ENCODE results near the gene SLC16A8.

Gene SLC16A8

GRCh38 chr22:38078046-38078840 is 5.7 kb downstream of the SLC16A8 start:
- H3K4ac ChIP-seq (ENCODE audit: low read length) = no peak overlapping the region
- H2BK15ac ChIP-seq (ENCODE audit: low read length) = peak overlapping the region; percentile 78
- no peak overlapping the region for H4K8ac ChIP-seq (ENCODE audit: low read depth, low read length)
- no peak overlapping the region for H4K91ac ChIP-seq (ENCODE audit: low read depth, low read length, poor library complexity)
- peak overlapping the region; percentile 75 for H2AK5ac ChIP-seq (ENCODE audit: low read depth, low read length)
- peaks cover 5 to 9% of the 10 kb centered on the region in 2 donors for H3K36me3 ChIP-seq (replicated peaks in 1 of 2; ENCODE audit: control insufficient read depth in 2 of 2, insufficient read depth in 2 of 2, low read length in 2 of 2)
- WGBS, 2 donors (ENCODE audit: extremely low coverage in 2 of 2, insufficient read length in 2 of 2, insufficient replicate concordance in 1 of 2) = no CpG with 5 or more reads among the region's 22 CpGs
- peak overlapping the region; percentile 93 for H3K23ac ChIP-seq (ENCODE audit: low read depth, low read length, poor library complexity)
- H3K27me3 ChIP-seq (ENCODE audit: control insufficient read depth in 3 of 3, insufficient read depth in 3 of 3, low read depth in 1 of 3, low read length in 3 of 3) = peaks cover 0 to 29% (median 7%) of the 10 kb centered on the region in 3 experiments
- peak overlapping the region; percentile 71 for H3K18ac ChIP-seq (ENCODE audit: low read length)
- no peak overlapping the region for H3K4me2 ChIP-seq (ENCODE audit: insufficient read depth, low read length, poor library complexity, severe bottlenecking)
- H2AFZ ChIP-seq (ENCODE audit: low read length) = no peak overlapping the region
- H2BK12ac ChIP-seq (ENCODE audit: low read length) = no peak overlapping the region
- DNase-seq (ENCODE audit: low spot score) = no peak
- no peak overlapping the region for H3K14ac ChIP-seq (ENCODE audit: low read length)
- no peak overlapping the region for H3K27ac ChIP-seq (replicated peaks; ENCODE audit: low read length)
- H3K4me3 ChIP-seq (ENCODE audit: low read length in 2 of 2) = no peak overlapping the region
- no peak overlapping the region for H2BK120ac ChIP-seq (ENCODE audit: low read depth, low read length)
- H2BK5ac ChIP-seq (ENCODE audit: low read length) = no peak overlapping the region
- H3K9me3 ChIP-seq (replicated peaks in 1 of 2; ENCODE audit: control insufficient read depth in 2 of 2, insufficient read depth in 1 of 2, low read depth in 1 of 2, low read length in 2 of 2) = no peaks in the 10 kb centered on the region
- H3K79me1 ChIP-seq (ENCODE audit: low read depth, low read length) = peaks cover 4% of the 10 kb centered on the region
- no peak overlapping the region for H3K9ac ChIP-seq (ENCODE audit: low read depth, low read length, poor library complexity)
- H3K4me1 ChIP-seq (ENCODE audit: control insufficient read depth in 2 of 2, insufficient read depth in 1 of 2, low read depth in 1 of 2, low read length in 2 of 2) = peaks cover 14 to 19% of the 10 kb centered on the region in 2 donors

- Histone ChIP-seq H2AFZ (ENCODE audit: low read length) (no peak overlapping the region), H2BK12ac (ENCODE audit: low read length) (peak overlapping the region; percentile 22), H3K4ac (ENCODE audit: low read length) (no peak overlapping the region), H3K9me3 (replicated peaks in 1 of 2; ENCODE audit: control insufficient read depth in 2 of 2, insufficient read depth in 1 of 2, low read depth in 1 of 2, low read length in 2 of 2) (no peaks in the 10 kb centered on the region), H3K36me3 (replicated peaks in 1 of 2; ENCODE audit: control insufficient read depth in 2 of 2, insufficient read depth in 2 of 2, low read length in 2 of 2) (peaks cover 8 to 16% of the 10 kb centered on the region in 2 donors), H3K27ac (replicated peaks; ENCODE audit: low read length) (no peak overlapping the region), H2BK5ac (ENCODE audit: low read length) (no peak overlapping the region), H3K23ac (ENCODE audit: low read depth, low read length, poor library complexity) (peak overlapping the region; percentile 55), H3K18ac (ENCODE audit: low read length) (no peak overlapping the region), H2BK120ac (ENCODE audit: low read depth, low read length) (no peak overlapping the region), H2BK15ac (ENCODE audit: low read length) (no peak overlapping the region), H3K79me1 (ENCODE audit: low read depth, low read length) (peaks cover 2% of the 10 kb centered on the region), H3K9ac (ENCODE audit: low read depth, low read length, poor library complexity) (no peak overlapping the region), H3K4me1 (ENCODE audit: control insufficient read depth in 2 of 2, insufficient read depth in 1 of 2, low read depth in 1 of 2, low read length in 2 of 2) (peaks cover 14% of the 10 kb centered on the region in 2 donors), H3K14ac (ENCODE audit: low read length) (no peak overlapping the region), H3K4me2 (ENCODE audit: insufficient read depth, low read length, poor library complexity, severe bottlenecking) (no peak overlapping the region), H4K8ac (ENCODE audit: low read depth, low read length) (no peak overlapping the region), H3K27me3 (ENCODE audit: control insufficient read depth in 3 of 3, insufficient read depth in 3 of 3, low read depth in 1 of 3, low read length in 3 of 3) (peaks cover 0 to 26% (median 7%) of the 10 kb centered on the region in 3 experiments), H2AK5ac (ENCODE audit: low read depth, low read length) (peak overlapping the region; percentile 75), H3K4me3 (ENCODE audit: low read length in 2 of 2) (no peak overlapping the region), H4K91ac (ENCODE audit: low read depth, low read length, poor library complexity) (no peak overlapping the region)
- WGBS, 2 donors (ENCODE audit: extremely low coverage in 2 of 2, insufficient read length in 2 of 2, insufficient replicate concordance in 1 of 2) = no CpG with 5 or more reads among the region's 14 CpGs
- DNase-seq (ENCODE audit: low spot score) = no peak
Measured at GRCh38 chr22:38077595-38077994, 6.4 kb downstream of the SLC16A8 start.

DNA sequence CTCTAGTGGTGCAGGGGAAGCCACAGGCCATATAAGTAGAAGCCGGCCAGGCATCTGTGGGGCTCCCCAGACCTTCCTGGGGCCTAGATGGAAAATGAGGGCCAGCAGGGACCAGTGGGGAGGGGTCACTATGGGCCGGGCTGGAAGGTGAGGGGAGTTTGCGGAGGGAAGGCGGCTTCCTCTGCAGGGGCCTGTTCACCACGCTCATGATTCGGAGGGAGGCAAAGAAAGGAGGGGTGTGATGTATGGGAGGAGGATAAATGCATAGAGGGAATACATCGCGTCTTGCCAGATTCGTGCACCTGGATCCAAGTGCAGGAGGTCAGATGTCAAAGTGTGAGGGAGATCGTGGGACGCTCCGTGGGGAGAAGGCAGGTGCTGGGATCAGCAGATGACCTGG is 6.9 kb downstream of the SLC16A8 start:
- no peak overlapping the region for H3K14ac ChIP-seq (ENCODE audit: low read length)
- H2BK15ac ChIP-seq (ENCODE audit: low read length) = no peak overlapping the region
- no peak overlapping the region for H3K4me3 ChIP-seq (ENCODE audit: low read length in 2 of 2)
- H3K18ac ChIP-seq (ENCODE audit: low read length) = no peak overlapping the region
- H3K4ac ChIP-seq (ENCODE audit: low read length) = no peak overlapping the region
- H4K8ac ChIP-seq (ENCODE audit: low read depth, low read length) = no peak overlapping the region
- no peak overlapping the region for H2BK5ac ChIP-seq (ENCODE audit: low read length)
- no peak overlapping the region for H2AK5ac ChIP-seq (ENCODE audit: low read depth, low read length)
- H3K27me3 ChIP-seq (ENCODE audit: control insufficient read depth in 3 of 3, insufficient read depth in 3 of 3, low read depth in 1 of 3, low read length in 3 of 3) = peaks cover 0 to 21% (median 7%) of the 10 kb centered on the region in 3 experiments
- no CpG with 5 or more reads among the region's 12 CpGs for WGBS, 2 donors (ENCODE audit: extremely low coverage in 2 of 2, insufficient read length in 2 of 2, insufficient replicate concordance in 1 of 2)
- no peaks in the 10 kb centered on the region for H3K9me3 ChIP-seq (replicated peaks in 1 of 2; ENCODE audit: control insufficient read depth in 2 of 2, insufficient read depth in 1 of 2, low read depth in 1 of 2, low read length in 2 of 2)
- H3K27ac ChIP-seq (replicated peaks; ENCODE audit: low read length) = no peak overlapping the region
- no peak overlapping the region for H2BK12ac ChIP-seq (ENCODE audit: low read length)
- no peak overlapping the region for H2AFZ ChIP-seq (ENCODE audit: low read length)
- H3K9ac ChIP-seq (ENCODE audit: low read depth, low read length, poor library complexity) = no peak overlapping the region
- peaks cover 10 to 21% of the 10 kb centered on the region in 2 donors for H3K36me3 ChIP-seq (replicated peaks in 1 of 2; ENCODE audit: control insufficient read depth in 2 of 2, insufficient read depth in 2 of 2, low read length in 2 of 2)
- DNase-seq (ENCODE audit: low spot score) = no peak
- peaks cover 2% of the 10 kb centered on the region for H3K79me1 ChIP-seq (ENCODE audit: low read depth, low read length)
- no peak overlapping the region for H2BK120ac ChIP-seq (ENCODE audit: low read depth, low read length)
- no peak overlapping the region for H4K91ac ChIP-seq (ENCODE audit: low read depth, low read length, poor library complexity)
- no peak overlapping the region for H3K4me2 ChIP-seq (ENCODE audit: insufficient read depth, low read length, poor library complexity, severe bottlenecking)
- peaks cover 11 to 14% of the 10 kb centered on the region in 2 donors for H3K4me1 ChIP-seq (ENCODE audit: control insufficient read depth in 2 of 2, insufficient read depth in 1 of 2, low read depth in 1 of 2, low read length in 2 of 2)
- peak overlapping the region; percentile 55 for H3K23ac ChIP-seq (ENCODE audit: low read depth, low read length, poor library complexity)

GRCh38 chr22:38075961-38076360 is 8.0 kb downstream of the SLC16A8 start:
- Histone ChIP-seq H4K8ac (ENCODE audit: low read depth, low read length) (no peak overlapping the region), H2BK15ac (ENCODE audit: low read length) (no peak overlapping the region), H2BK120ac (ENCODE audit: low read depth, low read length) (no peak overlapping the region), H3K27ac (replicated peaks; ENCODE audit: low read length) (no peak overlapping the region), H3K27me3 (ENCODE audit: control insufficient read depth in 3 of 3, insufficient read depth in 3 of 3, low read depth in 1 of 3, low read length in 3 of 3) (peaks cover 0 to 10% (median under 1%) of the 10 kb centered on the region in 3 experiments), H4K91ac (ENCODE audit: low read depth, low read length, poor library complexity) (no peak overlapping the region), H3K23ac (ENCODE audit: low read depth, low read length, poor library complexity) (no peak overlapping the region), H2AFZ (ENCODE audit: low read length) (no peak overlapping the region), H2AK5ac (ENCODE audit: low read depth, low read length) (peak overlapping the region; percentile 6), H3K4me2 (ENCODE audit: insufficient read depth, low read length, poor library complexity, severe bottlenecking) (no peak overlapping the region), H2BK5ac (ENCODE audit: low read length) (no peak overlapping the region), H3K9me3 (replicated peaks in 1 of 2; ENCODE audit: control insufficient read depth in 2 of 2, insufficient read depth in 1 of 2, low read depth in 1 of 2, low read length in 2 of 2) (no peaks in the 10 kb centered on the region), H2BK12ac (ENCODE audit: low read length) (no peak overlapping the region), H3K9ac (ENCODE audit: low read depth, low read length, poor library complexity) (peak overlapping the region; percentile 54), H3K14ac (ENCODE audit: low read length) (no peak overlapping the region), H3K4me3 (ENCODE audit: low read length in 2 of 2) (no peak overlapping the region), H3K36me3 (replicated peaks in 1 of 2; ENCODE audit: control insufficient read depth in 2 of 2, insufficient read depth in 2 of 2, low read length in 2 of 2) (peaks cover 11 to 26% of the 10 kb centered on the region in 2 donors), H3K18ac (ENCODE audit: low read length) (peak overlapping the region; percentile 63), H3K4ac (ENCODE audit: low read length) (no peak overlapping the region), H3K4me1 (ENCODE audit: control insufficient read depth in 2 of 2, insufficient read depth in 1 of 2, low read depth in 1 of 2, low read length in 2 of 2) (peaks cover 4 to 14% of the 10 kb centered on the region in 2 donors), H3K79me1 (ENCODE audit: low read depth, low read length) (peaks cover under 1% of the 10 kb centered on the region)
- no CpG with 5 or more reads among the region's 13 CpGs for WGBS, 2 donors (ENCODE audit: extremely low coverage in 2 of 2, insufficient read length in 2 of 2, insufficient replicate concordance in 1 of 2)
- DNase-seq (ENCODE audit: low spot score) = no peak
